Epithelial cell of prostate (primary cell): ENCODE measurements around the gene ZNF132.
"Not testable (repeated sequence)": the region's sequence is repeated elsewhere in the genome, so short reads cannot be mapped to it uniquely, and the experiment has no call there.

ENCODE experiments used
- DNase-seq: peaks from one replicate; pipeline ENCODE4 v3.0.0-alpha.2; 2011; ENCODE audit warnings: low read depth, low spot score
- H3K27ac ChIP-seq: fragments of 450-650 bp; 2 replicates; pipeline ENCODE4 v1.5.1; 2017; ENCODE audit warnings: mild to moderate bottlenecking

ZNF132 gene

DNA sequence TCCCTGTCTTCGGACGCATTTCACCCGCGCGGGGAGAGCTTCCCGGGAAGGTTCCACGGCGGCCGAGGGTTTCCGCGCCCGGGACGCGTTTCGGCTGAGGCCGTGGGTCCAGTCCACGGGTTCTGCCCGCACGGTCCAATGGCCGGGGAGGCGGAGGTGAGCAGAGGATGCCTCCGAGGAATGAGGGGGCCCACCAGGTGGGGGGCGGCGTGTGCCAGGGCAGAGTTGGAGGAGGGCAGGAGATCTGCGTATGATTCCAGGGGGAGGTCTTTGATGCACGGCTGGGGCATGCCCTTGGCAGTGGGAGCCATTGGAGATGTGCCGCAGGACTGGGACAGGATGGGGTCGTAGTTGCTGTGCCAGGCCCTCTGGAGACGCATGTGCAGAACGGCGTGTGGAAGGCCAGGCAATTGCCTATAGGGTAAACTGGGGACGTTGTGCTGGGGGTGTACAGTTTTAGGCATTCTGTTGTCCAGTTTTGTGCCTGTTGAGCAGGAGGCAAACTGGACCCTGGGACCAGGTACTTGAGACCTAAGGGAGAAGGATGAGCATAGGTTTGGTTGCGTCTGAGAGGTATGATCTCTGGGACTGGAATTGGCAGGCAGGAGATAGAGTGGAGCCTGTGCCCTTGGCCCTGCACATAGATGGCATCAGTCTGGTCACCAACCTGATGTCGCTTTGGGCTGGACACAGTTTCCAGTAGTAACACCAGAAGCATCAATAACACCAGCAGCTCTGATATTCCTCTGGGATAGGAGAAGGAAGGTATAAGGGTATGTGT, 30.8 kb downstream of the ZNF132 start:
- no peak for DNase-seq
- peak overlapping the region; percentile 71 for H3K27ac ChIP-seq

DNA sequence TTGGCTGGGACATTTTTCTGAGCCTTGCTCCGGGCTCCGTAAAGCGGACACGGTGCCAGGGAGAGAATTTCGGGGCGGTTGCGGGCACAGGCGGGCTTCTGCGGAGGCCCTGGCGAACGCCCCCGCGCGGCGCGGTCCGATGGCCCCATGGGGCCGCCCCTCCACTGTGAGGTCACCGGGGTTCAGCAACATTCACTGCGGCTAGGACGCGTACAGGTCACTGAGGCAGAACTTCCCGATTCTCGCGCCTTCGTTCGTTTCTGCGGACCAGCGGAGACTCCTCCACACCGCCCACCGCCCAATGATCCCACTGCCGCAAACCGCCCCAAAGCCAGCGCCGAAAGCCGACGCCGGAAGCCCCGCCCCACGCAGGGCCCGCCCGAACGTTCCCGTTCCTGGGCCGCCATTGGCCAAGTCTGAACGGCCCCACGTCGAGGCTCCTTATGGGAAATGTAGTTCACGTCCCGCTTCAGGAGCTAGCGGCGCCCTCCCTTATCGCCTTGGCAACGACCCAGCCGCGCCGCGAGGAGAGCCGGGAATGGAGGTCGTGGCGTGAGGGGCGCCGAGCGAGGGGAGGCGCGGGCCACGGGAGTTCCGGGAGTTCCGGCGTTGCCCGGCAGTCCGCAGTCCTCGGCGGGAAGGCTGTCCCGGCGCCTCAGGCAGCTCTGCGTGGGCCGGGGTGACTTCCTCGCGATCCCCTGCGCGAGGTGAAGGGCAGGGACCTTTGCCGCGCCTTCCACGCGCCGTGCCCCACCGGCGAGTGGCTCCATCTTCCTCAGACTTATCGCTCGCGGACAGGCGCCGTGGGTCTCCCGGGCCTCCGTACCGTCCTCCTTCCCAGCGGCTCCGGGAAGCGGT, 31.6 kb downstream of the ZNF132 start, which contains the start of gene ZNF584:
ZNF584 (plus strand) TSS at position 498 of the 858 bp plus-strand sequence. CDS start 499 bp downstream, outside the sequence.
- no peak for DNase-seq
- peak within 1 kb of the TSS; percentile 71 for H3K27ac ChIP-seq

DNA sequence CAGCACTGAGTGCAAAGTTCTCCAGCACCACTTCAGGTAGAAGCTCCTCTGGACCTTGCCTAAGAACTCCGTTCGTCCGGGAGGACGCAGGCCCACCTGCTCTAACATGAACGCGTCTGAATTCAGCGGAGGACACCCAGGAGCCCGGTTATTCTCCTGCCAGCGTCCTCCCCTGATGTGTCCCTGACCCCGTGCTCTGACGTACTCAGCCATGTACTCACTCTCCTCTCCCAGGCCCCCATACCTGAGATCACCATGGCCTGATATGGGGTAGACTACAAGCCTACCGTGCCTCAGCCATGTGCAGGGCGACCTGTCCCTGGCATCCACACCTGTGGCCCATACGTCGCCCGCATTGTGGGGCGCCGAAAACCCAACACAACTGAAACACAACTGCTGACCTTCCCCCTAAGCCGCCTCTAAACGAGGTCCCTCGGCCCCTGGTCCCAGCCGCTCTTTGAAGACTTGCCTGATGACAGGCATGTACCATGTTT, 32.2 kb downstream of the ZNF132 start:
- peak overlapping the region; percentile 71 for H3K27ac ChIP-seq
- no peak for DNase-seq

DNA sequence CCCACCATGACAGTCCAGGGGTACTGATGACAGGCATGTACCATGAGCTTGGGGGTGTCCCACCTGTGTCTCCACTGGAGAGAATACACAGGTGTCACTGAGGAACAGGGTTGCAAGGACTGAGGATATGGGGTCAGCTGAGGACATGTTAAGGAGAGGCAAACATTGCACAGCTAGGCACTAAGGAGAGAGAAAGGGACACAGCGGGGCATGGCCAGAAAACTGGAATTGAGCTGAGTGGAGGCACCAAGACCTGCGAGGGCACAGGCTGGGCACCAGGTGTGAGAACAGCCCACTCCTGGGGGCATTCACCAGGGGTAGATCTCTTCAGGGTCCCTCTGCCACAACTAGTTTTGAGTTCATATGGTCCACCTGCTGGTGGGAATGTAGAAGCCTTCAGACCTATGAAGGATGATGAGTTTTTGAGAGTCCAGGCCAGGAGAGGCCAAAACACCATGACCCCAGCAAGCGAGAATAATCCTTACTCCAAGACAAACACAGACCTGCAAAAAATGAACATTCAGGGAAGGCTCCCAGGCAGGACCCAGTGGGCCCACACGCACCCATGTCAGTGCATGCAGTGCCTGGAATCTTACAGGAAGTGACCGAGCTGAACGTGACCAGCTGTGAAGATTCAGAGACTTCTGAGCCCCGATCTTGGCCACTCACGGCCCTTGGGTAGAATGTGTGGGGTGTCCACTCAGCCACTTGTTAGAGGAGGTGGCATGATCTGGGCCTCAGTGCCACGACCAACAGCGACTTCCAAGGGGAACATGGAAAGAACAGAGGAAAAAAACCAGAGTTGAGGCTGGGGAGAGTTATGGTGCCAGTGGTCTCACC, 32.9 kb downstream of the ZNF132 start:
- H3K27ac ChIP-seq, result peak overlapping the region; percentile 71
- DNase-seq, result no peak

DNA sequence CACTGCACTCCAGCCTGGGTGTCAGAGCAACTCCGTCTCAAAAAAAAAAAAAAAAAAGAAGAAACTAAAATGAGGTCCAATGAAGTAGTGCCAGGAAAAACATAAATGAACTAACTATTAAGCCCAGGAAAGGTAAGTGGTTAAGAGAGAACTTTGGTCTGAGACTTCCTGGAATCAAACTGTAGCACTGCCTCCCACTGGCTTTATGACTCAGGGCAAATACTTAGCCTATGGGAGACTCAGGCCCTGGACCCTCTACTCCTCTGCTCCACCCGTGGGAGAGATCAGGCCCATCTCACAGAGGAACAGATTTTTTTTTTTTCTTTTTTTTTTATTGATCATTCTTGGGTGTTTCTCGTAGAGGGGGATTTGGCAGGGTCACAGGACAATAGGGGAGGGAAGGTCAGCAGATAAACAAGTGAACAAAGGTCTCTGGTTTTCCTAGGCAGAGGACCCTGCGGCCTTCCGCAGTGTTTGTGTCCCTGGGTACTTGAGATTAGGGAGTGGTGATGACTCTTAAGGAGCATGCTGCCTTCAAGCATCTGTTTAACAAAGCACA, 36.0 kb downstream of the ZNF132 start:
- H3K27ac ChIP-seq, DNase-seq: not testable (repeated sequence)

DNA sequence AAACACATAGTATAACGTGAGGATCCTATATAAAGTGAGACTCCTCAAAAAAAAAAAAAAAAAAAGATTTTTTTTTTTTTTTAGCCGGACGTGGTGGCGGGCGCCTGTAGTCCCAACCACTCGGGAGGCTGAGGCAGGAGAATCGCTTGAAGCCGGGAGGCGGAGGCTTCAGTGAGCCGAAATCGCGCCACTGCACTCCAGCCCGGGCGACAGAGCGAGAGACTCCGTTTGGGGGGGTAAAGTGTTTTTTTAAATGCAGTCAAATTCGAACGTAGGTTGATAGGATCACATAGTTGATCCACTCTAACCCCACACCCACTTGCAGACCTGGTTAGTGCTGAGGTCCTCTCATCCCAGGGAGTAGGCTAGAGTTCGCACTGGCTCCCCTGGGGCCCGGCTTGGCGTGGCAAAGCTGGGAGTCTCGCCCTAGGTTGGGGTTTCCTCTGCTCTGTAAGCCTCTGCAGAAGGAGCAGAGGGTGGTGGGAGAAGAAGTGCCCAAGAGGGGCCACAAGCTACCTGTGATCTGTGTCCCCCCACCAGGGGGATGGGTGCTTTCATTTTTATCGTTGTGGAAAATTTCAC, 38.0 kb downstream of the ZNF132 start:
- H3K27ac ChIP-seq, result no peak overlapping the region
- no peak for DNase-seq

DNA sequence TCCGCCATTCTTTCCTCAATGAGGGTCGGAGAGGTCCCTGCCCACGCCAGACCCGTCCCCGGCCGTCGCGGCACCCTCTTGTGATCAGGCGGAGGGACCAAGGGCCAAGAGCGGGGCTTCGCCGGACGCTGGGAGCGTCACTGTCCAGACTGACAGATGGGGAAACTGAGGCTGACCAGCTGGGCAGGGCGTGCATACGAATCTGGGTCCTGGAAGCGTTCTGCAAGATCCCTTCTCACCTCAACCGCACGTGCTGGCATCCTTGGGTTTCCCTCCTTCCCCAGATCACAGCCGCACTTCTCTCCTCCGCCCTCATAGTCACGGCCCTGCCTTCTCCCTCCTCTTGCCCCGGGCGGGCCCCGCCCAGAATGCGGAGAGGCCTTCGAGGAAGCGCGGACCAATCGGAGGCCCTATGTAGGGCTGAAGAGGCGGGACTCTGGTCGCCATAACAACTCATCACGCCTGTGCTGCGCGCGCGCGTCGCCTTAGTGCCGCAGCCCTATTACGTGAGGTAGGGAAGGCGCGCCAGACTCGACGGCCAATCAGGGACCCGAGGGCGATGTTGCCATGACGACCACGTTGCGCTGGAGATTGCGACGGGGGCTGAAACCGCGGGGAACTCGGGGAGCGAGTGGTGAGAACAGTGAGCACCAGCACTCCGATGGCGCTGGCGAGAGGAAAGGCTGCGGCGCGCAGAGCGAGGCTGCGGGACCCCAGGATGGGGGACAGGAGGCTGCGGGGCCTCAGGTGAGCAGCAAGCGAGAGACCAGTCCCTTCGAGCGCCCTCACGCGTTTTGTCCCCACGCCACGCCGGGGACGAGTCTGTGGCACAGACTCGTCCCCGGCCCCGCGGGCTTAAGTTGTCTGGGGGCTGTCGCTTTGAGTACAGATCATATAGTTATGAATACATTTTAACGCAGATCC, 38.8 kb downstream of the ZNF132 start:
- DNase-seq, result peak; percentile 97
- H3K27ac ChIP-seq, result no peak overlapping the region

DNA sequence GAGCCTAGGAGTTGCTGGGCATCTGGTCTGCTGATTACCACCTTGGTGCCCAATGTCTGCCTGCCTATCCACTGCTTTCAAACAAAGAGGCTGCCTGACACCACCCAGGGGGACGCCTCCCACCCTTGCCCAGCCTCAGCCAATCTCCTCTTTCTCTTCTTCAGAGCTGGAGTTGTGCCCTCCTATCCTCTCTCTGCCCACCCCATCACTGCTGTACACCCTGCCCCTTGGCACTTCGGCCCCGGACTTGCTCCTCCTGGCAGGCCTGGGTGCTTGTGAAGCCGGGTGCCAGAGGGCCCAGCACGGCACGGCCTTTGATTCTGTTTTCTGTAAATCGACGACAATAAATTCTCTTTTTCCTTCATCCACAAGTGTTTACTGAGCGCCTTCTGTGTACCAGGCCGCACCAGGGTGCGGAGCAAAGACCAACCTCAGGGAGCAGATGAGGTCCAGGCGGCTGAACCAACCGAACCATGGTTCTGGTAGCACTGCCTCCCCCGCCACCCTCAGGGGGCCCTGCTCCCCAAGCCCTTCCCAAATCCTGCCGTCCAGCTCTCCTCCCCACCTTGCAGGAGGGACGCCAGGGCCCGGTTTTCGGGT, 39.5 kb downstream of the ZNF132 start:
- DNase-seq, result no peak
- no peak overlapping the region for H3K27ac ChIP-seq

DNA sequence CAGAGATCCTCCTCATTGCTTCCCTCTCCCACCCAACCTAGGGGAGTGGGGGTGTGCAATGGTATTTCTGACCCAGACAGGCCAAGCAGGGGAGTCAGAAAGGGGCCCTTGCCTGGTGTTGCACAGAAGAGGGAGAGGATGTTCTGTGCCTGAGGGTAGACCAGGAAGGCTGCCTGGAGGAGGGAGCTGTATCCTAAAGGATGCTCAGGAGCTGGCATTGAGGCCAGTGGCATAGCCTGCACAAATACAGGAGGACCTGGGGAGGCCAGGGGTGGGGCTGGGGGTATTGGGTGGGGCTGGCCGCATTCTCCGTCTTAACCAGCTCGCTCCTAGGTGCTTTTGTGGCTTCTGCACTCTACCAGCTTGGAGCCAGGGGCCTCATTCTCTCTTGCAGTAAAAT, 40.0 kb downstream of the ZNF132 start:
- H3K27ac ChIP-seq, result no peak overlapping the region
- no peak for DNase-seq

DNA sequence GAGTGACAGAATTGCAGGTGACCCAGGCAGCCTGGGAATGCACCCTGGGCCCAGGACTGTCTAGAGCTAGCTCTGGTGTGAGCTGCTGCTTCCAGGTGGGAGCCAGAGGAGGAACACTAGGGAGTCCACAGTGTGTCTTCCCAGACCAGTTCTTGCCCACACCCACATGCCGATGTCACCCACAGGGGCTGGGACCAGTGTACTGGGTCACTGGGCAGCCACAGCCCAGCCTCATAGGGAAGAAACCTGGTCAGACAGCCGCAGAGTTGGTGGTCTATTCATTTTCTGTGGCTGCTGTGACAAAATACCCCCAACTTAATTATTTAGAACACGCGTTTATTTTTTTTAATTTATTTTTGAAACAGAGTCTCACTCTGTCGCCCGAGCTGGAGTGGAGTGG, 41.4 kb downstream of the ZNF132 start:
- DNase-seq, result no peak
- no peak overlapping the region for H3K27ac ChIP-seq

DNA sequence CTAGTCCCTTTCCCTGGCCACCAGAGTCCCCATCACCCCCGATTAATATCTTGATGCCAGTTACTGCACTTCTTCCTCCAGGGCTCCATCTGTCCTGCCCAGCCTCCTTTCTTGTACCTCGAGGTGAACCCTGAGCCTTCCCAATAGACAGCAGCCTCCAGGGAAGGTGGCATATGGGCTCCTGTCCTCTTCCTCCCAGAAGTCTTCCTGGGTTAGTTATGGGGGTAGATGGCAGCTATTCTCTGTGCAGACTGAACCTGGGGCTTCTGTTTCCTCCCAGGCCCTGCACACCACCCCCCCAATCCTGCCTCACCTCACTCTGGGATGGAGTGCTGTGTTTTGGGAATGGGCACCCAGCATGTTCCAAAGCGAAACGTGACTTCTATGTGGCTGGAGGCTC, 41.9 kb downstream of the ZNF132 start:
- no peak for DNase-seq
- H3K27ac ChIP-seq, result no peak overlapping the region

DNA sequence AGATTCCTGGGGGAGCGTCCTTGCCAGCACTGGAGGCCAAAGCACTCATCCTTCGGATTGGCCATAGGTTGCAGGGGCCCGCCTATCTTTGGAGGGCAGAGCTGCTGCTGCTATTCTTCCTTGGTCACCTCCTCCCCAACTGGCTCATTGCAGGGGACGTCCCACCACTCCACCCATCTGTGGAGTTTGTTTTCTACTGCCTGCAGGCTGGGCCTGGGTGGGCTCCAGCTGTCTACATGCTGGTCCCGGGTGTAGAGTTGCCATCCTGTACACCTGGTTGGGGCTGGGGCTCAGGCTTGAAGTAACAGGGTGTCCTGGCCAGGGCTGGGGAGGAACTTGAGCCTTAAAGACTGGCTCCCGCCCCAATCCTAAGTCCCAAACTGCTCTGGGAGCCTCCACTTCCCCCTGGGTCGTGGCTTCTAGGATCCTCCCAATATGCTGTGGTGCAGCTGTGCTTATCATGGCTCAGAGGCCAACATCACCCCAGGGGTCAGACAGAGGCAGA, 42.4 kb downstream of the ZNF132 start:
- no peak for DNase-seq
- H3K27ac ChIP-seq, result no peak overlapping the region

DNA sequence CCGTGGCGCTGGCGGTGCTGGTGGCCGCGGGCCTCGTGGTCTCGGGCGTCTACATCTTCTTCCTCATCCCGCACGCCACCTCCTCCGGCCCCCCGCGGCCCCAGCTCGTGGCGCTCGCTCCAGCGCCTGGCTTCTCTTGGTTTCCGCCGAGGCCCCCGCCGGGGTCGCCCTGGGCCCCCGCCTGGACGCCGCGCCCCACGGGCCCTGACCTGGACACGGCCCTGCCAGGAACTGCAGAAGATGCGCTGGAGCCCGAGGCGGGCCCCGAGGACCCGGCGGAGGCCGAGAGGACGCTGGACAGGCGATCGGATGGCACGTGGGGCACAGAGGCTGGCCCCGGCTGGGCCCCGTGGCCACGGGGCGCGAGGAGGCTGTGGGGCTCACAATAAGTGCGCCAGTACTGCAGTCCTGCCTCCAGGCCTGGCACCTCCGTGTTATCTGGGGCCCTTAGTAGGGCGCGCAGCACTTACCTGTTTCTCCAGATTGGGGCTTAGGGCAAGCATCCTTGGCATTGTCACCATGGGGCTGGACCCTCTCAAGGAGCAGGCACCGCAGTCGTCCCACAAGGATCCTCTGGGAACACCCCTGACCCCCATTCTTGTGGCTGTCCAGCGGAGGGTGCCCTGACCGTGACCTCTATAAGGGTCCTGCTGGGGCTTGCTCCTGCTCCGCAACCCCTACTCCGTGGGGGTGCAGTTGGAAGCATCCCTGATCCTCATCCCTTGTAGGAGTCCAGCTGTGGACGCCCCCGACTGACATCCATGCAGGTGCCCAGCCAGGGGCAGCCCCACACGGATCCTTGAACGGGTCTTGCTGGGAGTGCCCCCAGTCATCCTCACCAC, 43.0 kb downstream of the ZNF132 start:
- no peak for DNase-seq
- no peak overlapping the region for H3K27ac ChIP-seq

DNA sequence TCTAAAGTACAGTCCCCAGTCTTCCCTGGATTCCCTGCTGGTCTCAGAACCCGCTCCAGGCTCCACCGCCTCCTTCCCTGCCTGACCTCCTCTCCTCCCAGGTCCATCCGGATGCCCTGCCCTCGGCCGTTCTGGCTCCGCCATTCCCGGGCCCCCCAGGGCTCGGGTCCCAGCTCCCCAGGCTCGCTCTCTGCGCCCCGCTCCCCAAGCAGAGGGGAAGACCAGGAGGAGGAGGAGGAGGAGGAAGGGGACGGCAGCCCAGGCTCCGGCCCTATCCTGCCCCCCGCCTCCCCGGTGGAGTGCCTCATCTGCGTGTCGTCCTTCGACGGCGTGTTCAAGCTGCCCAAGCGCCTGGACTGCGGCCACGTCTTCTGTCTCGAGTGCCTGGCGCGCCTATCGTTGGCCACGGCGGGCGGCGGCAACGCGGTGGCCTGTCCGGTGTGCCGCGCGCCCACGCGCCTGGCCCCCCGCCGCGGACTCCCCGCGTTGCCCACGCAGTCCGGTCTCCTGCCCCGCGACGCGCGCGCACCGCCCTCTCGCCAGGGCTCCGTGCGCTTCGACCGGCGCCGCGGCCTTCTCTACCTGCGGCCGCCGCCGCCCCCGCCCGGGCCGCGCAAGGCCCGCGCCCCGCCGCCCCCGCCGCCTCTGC, 43.9 kb downstream of the ZNF132 start:
- H3K27ac ChIP-seq, result peak overlapping the region; percentile 86
- no peak for DNase-seq

DNA sequence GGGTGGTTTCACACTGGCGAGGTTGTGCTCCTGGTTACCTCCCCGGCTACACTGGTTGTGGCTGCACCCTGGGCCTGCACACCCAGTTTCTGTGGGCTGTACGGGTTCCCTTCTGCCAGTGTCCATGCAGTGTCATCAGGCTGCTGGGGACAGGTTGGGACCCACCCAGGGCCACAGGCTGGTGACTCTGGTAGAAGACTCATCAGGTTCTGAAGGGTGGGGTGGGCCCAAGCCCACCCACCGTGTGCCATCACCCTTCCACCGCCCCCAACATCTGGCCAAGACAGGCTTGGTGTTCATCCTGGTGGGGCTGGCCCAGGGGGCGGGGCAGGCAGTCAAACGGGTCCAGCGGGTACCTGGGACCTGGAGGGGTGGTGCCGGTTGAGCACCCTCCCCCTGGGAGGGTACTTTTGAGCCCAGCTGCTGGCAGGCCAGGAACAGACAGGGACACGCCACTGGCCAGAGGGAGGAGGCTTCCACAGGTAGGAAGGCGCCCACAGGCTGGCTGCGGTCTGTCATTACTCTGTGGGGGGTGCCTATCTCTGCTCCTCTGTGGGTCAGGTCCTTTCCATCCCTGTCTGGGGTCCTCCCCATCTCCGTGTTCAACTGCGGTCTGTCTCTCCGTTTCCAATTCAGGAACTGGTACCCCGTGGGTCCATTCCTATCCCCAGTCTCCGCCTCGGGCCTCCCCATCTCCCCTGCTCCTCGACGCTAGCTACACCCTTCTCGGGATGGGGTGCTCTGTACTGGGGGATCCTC, 44.6 kb downstream of the ZNF132 start, which contains the start of gene RNF225:
RNF225 (plus strand) TSS at position 437 of the 759 bp plus-strand sequence. CDS start 434 bp downstream, outside the sequence.
- peak within 1 kb of the TSS; percentile 86 for H3K27ac ChIP-seq
- peak; percentile 53 for DNase-seq

DNA sequence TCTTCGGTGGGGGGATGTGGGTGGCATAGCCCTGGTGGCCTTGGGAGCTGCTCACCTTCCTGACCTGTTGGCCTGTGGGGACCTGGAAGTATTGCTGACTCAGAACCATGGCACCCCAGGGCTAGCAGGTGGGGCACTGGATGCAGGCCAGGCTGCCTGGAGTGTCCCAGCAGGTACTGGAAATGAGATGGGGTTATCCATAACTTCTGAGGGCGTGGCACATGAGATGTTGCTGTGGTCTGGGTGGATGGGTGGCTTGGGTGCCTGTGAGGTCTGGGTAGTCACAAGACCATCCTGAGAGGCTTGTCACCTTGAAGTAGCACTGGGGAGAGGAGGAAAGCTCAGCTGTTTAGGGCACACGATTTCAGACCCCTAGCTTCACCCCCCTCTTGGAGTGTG, 45.1 kb downstream of the ZNF132 start:
- no peak for DNase-seq
- peak overlapping the region; percentile 86 for H3K27ac ChIP-seq
